ENCODE data around the gene INO80B.

DNA sequence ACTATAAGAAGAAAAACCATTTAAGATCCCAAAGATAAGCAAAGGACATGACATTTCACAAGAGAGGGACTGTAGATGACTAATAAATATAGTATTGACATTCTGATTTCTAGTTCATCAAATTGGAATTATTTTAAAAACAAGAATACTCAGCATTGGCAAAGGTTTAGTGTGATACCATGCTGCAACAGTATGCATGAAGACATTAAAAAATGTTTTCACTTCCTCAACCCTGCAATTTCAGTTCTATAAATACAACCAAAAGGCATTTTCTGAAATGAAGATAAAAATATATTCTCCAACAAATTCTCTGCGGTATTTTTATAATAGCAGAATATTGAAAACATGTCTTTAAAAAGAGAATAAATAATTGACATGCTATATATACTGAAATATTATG lies 35.5 kb upstream of the INO80B start:
- no peak for TF ChIP-seq POLR2A (IDR thresholded peaks at IDR 0.05)
- TF ChIP-seq, protein P1, sequence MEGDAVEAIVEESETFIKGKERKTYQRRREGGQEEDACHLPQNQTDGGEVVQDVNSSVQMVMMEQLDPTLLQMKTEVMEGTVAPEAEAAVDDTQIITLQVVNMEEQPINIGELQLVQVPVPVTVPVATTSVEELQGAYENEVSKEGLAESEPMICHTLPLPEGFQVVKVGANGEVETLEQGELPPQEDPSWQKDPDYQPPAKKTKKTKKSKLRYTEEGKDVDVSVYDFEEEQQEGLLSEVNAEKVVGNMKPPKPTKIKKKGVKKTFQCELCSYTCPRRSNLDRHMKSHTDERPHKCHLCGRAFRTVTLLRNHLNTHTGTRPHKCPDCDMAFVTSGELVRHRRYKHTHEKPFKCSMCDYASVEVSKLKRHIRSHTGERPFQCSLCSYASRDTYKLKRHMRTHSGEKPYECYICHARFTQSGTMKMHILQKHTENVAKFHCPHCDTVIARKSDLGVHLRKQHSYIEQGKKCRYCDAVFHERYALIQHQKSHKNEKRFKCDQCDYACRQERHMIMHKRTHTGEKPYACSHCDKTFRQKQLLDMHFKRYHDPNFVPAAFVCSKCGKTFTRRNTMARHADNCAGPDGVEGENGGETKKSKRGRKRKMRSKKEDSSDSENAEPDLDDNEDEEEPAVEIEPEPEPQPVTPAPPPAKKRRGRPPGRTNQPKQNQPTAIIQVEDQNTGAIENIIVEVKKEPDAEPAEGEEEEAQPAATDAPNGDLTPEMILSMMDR (IDR thresholded peaks at IDR 0.05) = no peak
